Testis (tissue), 3 donors: Measurements from ENCODE around the gene MACROD2. TPM values are rescaled to one million over a fixed set of nuclear protein-coding genes. Genes with fewer than 3 reads are reported as not detected.
"Not testable (repeated sequence)": the region's sequence is repeated elsewhere in the genome, so short reads cannot be mapped to it uniquely, and the experiment has no call there.

ENCODE experiments used
- DNase-seq: peaks from one replicate; pipeline ENCODE4 v3.0.0-alpha.2; 2019
- H3K27ac ChIP-seq, 2 donors: fragments of 200-600 bp; sonication (generic); one replicate each; pipeline ENCODE4 v1.5.1; 2019
- H3K27me3 ChIP-seq: fragments of 200-600 bp; sonication (generic); one replicate; pipeline ENCODE4 v1.5.1; 2019
- H3K36me3 ChIP-seq: fragments of 200-600 bp; sonication (generic); one replicate; pipeline ENCODE4 v1.5.1; 2017; ENCODE audit warnings: low read depth; ENCODE audit errors: missing control alignments
- H3K4me1 ChIP-seq: fragments of 200-600 bp; sonication (generic); one replicate; pipeline ENCODE4 v1.5.1; 2019
- H3K4me3 ChIP-seq, 2 donors: fragments of 200-600 bp; sonication (generic); one replicate each; pipeline ENCODE4 v1.5.1; 2017 to 2019
- H3K9me3 ChIP-seq: fragments of 200-600 bp; sonication (generic); one replicate; pipeline ENCODE4 v1.5.1; 2017
- POLR2A ChIP-seq: fragments of 450-650 bp; IDR thresholded peaks from one replicate; pipeline ENCODE4 v1.6.1; 2017; ENCODE audit warnings: antibody characterized with exemption, mild to moderate bottlenecking, moderate library complexity
- WGBS, 2 donors: methylation state at CpG; one replicate each; pipeline ENCODE4 v1.1.5; 2018; 5-methylcytosine and 5-hydroxymethylcytosine counted together
- intact Hi-C: fragments of 100-400 bp; cut with DNase I; formaldehyde crosslinking; loops from one replicate; pipeline ENCODE4 v1.15.1; 2023; ENCODE audit warnings: low total_unique reads
- polyA plus RNA-seq: library from polyadenylated mRNA; stranded (reverse); fragments of 350-450 nt; fragmentation: Illumina TruSeq; extraction: RNeasy Lipid Tissue Mini Kit (QIAGEN cat#74804); gene quantifications from one replicate; pipeline ENCODE4 v1.2.3, GENCODE V29; 2014; ENCODE audit warnings: low read depth, low replicate concordance; ENCODE audit not compliant: insufficient read depth
- total RNA-seq, 2 donors: library from RNA; depleted of rRNA; stranded (reverse); fragments of >200 nt; gene quantifications; one replicate each; pipeline ENCODE4 v1.2.3, GENCODE V29; 2016
- TF ChIP-seq, protein P1 (sequence below), 3 experiments: fragments of 450-650 bp in 2 of 3; fragments of 200-600 bp in 1 of 3; sonication (generic) in 1 of 3; IDR thresholded peaks; one replicate each; pipeline ENCODE4 v1.5.1; 2016 to 2019; ENCODE audit warnings: antibody characterized with exemption in 3 of 3, mild to moderate bottlenecking in 2 of 3, moderate library complexity in 1 of 3

Gene MACROD2
- total and polyA plus RNA-seq, 3 donors from 2014 or later, result 12.6 to 20.6 (median 16.8) TPM

DNA sequence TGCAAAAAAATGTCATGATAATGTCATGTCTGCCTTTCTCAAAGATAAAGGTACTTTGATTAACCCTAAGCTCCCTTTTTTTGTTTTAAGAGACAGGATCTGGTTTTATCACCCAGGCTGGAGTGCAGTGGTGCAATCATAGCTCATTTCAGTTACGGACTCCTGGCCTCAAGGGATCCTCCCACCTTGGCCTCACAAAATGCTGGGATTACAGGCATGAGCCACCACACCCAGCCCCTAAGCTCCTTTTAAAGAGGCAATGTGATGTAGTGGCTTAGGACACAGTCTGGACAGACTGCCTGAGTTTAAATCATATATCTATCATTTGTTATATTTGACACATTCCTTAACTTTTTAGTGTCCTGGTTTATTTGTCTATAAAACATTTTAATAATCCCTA is 265.1 kb downstream of the MACROD2 start:
- Histone ChIP-seq H3K4me3 (no peak overlapping the region), H3K9me3 (no peaks in the 10 kb centered on the region), H3K27me3 (no peaks in the 10 kb centered on the region), H3K27ac (no peak overlapping the region), H3K4me1 (no peaks in the 10 kb centered on the region), H3K36me3 (no peaks in the 10 kb centered on the region)
- 91 to 93% methylated on average over 1 of the region's 1 CpG for WGBS, 2 donors
- intact Hi-C loops, result no loop called here
- DNase-seq, result no peak
- TF ChIP-seq, protein P1, sequence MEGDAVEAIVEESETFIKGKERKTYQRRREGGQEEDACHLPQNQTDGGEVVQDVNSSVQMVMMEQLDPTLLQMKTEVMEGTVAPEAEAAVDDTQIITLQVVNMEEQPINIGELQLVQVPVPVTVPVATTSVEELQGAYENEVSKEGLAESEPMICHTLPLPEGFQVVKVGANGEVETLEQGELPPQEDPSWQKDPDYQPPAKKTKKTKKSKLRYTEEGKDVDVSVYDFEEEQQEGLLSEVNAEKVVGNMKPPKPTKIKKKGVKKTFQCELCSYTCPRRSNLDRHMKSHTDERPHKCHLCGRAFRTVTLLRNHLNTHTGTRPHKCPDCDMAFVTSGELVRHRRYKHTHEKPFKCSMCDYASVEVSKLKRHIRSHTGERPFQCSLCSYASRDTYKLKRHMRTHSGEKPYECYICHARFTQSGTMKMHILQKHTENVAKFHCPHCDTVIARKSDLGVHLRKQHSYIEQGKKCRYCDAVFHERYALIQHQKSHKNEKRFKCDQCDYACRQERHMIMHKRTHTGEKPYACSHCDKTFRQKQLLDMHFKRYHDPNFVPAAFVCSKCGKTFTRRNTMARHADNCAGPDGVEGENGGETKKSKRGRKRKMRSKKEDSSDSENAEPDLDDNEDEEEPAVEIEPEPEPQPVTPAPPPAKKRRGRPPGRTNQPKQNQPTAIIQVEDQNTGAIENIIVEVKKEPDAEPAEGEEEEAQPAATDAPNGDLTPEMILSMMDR (IDR thresholded peaks at IDR 0.05), result no peak
- TF ChIP-seq POLR2A, result no peak

DNA sequence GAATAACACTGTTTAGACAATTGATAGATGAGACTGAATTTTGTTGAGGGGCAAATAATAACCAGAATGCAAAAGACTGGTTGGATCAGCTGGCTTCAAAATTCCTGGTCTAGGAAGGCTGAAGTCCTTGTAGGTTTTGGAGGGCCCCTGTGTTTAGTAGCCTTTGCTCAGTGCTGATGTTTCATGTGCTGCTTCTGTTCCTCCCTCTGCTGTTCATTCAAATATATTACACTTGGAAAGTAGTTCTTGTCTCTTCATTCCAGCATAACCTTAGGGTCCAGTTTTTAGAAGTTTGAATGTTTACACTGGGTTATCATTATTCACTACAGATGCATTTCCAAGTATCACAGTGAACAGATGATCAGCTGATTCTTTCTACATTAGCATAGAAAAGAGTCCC is 269.6 kb downstream of the MACROD2 start:
- H3K4me3 ChIP-seq, result no peak overlapping the region
- DNase-seq, result no peak
- intact Hi-C loops, result no loop called here
- no peaks in the 10 kb centered on the region for H3K9me3 ChIP-seq
- no peak overlapping the region for H3K27ac ChIP-seq
- H3K4me1 ChIP-seq, result no peaks in the 10 kb centered on the region
- H3K27me3 ChIP-seq, result no peaks in the 10 kb centered on the region
- no peak for TF ChIP-seq POLR2A
- TF ChIP-seq, protein P1 (IDR thresholded peaks at IDR 0.05), result peak in 1 of 3 experiments; percentile 12
- H3K36me3 ChIP-seq, result no peaks in the 10 kb centered on the region

DNA sequence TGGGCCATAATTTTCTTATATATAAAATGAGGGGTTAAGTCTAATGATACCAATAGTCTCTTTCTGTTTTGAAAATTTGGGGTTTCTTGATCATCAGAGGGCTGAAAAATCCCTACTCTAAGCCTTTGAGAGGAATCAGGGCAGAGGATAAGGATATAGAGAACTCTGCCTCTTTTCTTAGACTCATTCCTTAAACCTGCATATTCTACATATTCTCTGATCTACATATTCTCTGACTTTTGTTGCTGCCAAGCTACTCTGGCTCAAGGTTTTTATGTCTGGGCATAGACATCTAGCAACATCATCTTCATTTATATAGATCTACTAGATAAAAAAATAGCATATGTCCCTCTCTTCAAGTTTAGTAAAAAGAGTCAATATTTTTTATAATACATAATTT is 270.9 kb downstream of the MACROD2 start:
- TF ChIP-seq POLR2A, result no peak
- TF ChIP-seq, protein P1 (IDR thresholded peaks at IDR 0.05), result no peak
- H3K4me3 ChIP-seq, result no peak overlapping the region
- H3K9me3 ChIP-seq, result no peaks in the 10 kb centered on the region
- intact Hi-C loops, result no loop called here
- no peaks in the 10 kb centered on the region for H3K4me1 ChIP-seq
- no peaks in the 10 kb centered on the region for H3K27me3 ChIP-seq
- H3K27ac ChIP-seq, result no peak overlapping the region
- DNase-seq, result no peak
- H3K36me3 ChIP-seq, result no peaks in the 10 kb centered on the region

DNA sequence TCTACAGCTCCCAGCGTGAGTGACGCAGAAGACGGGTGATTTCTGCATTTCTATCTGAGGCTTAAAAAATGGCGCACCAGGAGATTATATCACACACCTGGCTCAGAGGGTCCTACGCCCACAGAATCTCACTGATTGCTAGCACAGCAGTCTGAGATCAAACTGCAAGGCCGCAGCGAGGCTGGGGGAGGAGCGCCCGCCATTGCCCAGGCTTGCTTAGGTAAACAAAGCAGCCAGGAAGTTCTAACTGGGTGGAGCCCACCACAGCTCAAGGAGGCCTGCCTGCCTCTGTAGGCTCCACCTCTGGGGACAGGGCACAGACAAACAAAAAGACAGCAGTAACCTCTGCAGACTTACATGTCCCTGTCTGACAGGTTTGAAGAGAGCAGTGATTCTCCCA is 275.4 kb downstream of the MACROD2 start:
- 92 to 99% methylated on average over 9 of the region's 9 CpGs for WGBS, 2 donors

DNA sequence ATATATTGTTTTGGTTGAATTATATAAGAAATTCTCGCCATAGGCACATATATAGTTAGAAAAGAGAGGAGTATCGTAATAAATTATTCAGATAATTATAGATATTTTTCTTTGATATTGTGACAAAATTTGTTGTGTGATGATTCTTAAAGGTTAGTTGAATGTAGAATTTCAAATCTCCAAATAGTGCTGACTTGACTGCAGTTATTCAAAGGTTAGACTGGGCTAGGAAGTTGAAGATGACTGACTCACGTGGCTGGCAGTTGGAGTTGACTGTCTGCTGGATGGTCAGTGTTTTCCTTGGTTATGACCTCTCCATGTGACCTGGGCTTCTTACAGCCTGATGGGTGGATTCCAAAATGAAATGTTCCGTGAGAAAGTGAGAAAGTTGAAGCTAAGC is 286.8 kb downstream of the MACROD2 start:
- Histone ChIP-seq H3K36me3 (no peaks in the 10 kb centered on the region), H3K4me3 (no peak overlapping the region), H3K4me1 (no peaks in the 10 kb centered on the region), H3K27me3 (no peaks in the 10 kb centered on the region), H3K9me3 (no peaks in the 10 kb centered on the region), H3K27ac (no peak overlapping the region)
- TF ChIP-seq POLR2A, result no peak
- TF ChIP-seq, protein P1 (IDR thresholded peaks at IDR 0.05), result no peak
- intact Hi-C loops, result no loop called here
- no peak for DNase-seq
- 83 to 86% methylated on average over 4 of the region's 4 CpGs for WGBS, 2 donors

More for the DNA sequence above, 275.4 kb downstream of the MACROD2 start:
- H3K4me3 ChIP-seq, intact Hi-C loops, H3K27ac ChIP-seq, H3K4me1 ChIP-seq, H3K27me3 ChIP-seq, H3K36me3 ChIP-seq, DNase-seq, H3K9me3 ChIP-seq: not testable (repeated sequence)
